ENCODE measurements around the gene SSBP3.

GRCh38 chr1:54410359-54410758 lies 4.2 kb upstream of the SSBP3 start:
- TF ChIP-seq CTCF (IDR thresholded peaks at IDR 0.05), result no peak
- no peak for TF ChIP-seq POLR2A (IDR thresholded peaks at IDR 0.05; ENCODE audit: low read depth)
